H1 (cell line): ENCODE measurements around the gene NCL. TPM values are rescaled to one million over a fixed set of nuclear protein-coding genes. Genes with fewer than 3 reads are reported as not detected.

Experiments used
- ASH2L ChIP-seq: fragments of 200-600, 300-600 bp; sonication (generic); IDR thresholded peaks from one replicate; pipeline ENCODE4 v1.7.1; 2017; ENCODE audit warnings: low read length
- ATF3 ChIP-seq: IDR thresholded peaks from 2 replicates; pipeline ENCODE4 v1.6.1; 2011; ENCODE audit warnings: low read depth, mild to moderate bottlenecking, low read length; ENCODE audit not compliant: insufficient read depth
- CBX5 ChIP-seq: fragments of 300-800, 300-1000 bp; sonication (generic); IDR thresholded peaks from 2 replicates; pipeline ENCODE4 v1.7.1; 2016; ENCODE audit warnings: antibody characterized with exemption, low read length, low read depth
- CREB1 ChIP-seq: IDR thresholded peaks from 2 replicates; pipeline ENCODE4 v1.6.1; 2012; ENCODE audit warnings: inconsistent platforms
- HDAC2 ChIP-seq, 2 experiments: fragments of 300-600 bp in 1 of 2; sonication (generic) in 1 of 2; IDR thresholded peaks; 2 replicates each; pipeline ENCODE4 v1.6.1; 2011 to 2012; ENCODE audit warnings: low read depth in 2 of 2, low read length in 2 of 2, mild to moderate bottlenecking in 2 of 2, moderate library complexity in 2 of 2, borderline replicate concordance in 1 of 2, inconsistent platforms in 1 of 2
- KDM4A ChIP-seq: IDR thresholded peaks from one replicate; pipeline ENCODE4 v1.7.1; 2012; ENCODE audit warnings: low read depth, mild to moderate bottlenecking, moderate library complexity, low read length, inconsistent platforms; ENCODE audit not compliant: severe bottlenecking
- MAX ChIP-seq: IDR thresholded peaks from 2 replicates; pipeline ENCODE4 v1.6.1; 2012; ENCODE audit warnings: inconsistent platforms
- NANOG ChIP-seq: IDR thresholded peaks from 2 replicates; pipeline ENCODE4 v1.6.1; 2011; ENCODE audit warnings: low read length, low read depth, mild to moderate bottlenecking, inconsistent platforms; ENCODE audit not compliant: insufficient read depth, poor library complexity, severe bottlenecking
- POLR2A ChIP-seq, 2 experiments: IDR thresholded peaks; 1 replicate in 1 of 2; 2 replicates in 1 of 2; pipeline ENCODE4 v1.6.1; 2011; ENCODE audit warnings: low read depth in 2 of 2, low read length in 2 of 2, mild to moderate bottlenecking in 2 of 2; ENCODE audit errors: control extremely low read depth in 1 of 2
- RAD21 ChIP-seq, 2 experiments: IDR thresholded peaks in 1 of 2; conservative IDR thresholded peaks in 1 of 2; 2 replicates each; pipeline ENCODE4 v1.6.1; 2011; ENCODE audit warnings: low read depth in 2 of 2, low read length in 2 of 2, improper control_type of control experiment in 1 of 2, inconsistent platforms in 1 of 2, mild to moderate bottlenecking in 1 of 2, moderate library complexity in 1 of 2
- RFX5 ChIP-seq: IDR thresholded peaks from 2 replicates; pipeline ENCODE4 v1.6.1; 2011; ENCODE audit warnings: low read depth, low read length, improper control_type of control experiment, borderline replicate concordance
- SIX5 ChIP-seq: IDR thresholded peaks from 2 replicates; pipeline ENCODE4 v1.6.1; 2011; ENCODE audit warnings: mild to moderate bottlenecking, low read depth, low read length
- SRF ChIP-seq: IDR thresholded peaks from 2 replicates; pipeline ENCODE4 v1.6.1; 2011; ENCODE audit warnings: mild to moderate bottlenecking, low read depth, low read length, moderate library complexity
- polyA plus RNA-seq, 7 experiments: library from polyadenylated mRNA; depleted of rRNA in 3 of 7; stranded (reverse) in 5 of 7; unstranded in 2 of 7; fragments of >200 nt in 5 of 7; fragments of 200-250 nt in 2 of 7; gene quantifications; 1 replicate in 5 of 7; 2 replicates in 1 of 7; 4 replicates in 1 of 7; pipeline versions ENCODE4 v1.2.1 to v1.2.3, GENCODE V29; 2011 to 2013; ENCODE audit warnings: missing spikeins in 2 of 7, mixed read lengths in 2 of 7
- total RNA-seq: library from RNA; stranded (reverse); fragmentation: NEBNext Ultra II Directional; extraction: Animal tissue kit (Norgen Biotek cat#: 25700); gene quantifications from 2 replicates; pipeline ENCODE4 v1.2.1, GENCODE V29; 2021

Gene NCL
- total and polyA plus RNA-seq, 2 of the 8 experiments (the other 6 are each of a cell fraction or from before 2014, with no cell fraction given): 61.2 to 1,478 TPM

GRCh38 chr2:231452799-231453508, 11.3 kb downstream of the NCL start (continued):
- peak; percentile 63 for TF ChIP-seq ASH2L
- no peak for TF ChIP-seq ATF3
- no peak for TF ChIP-seq CREB1
- TF ChIP-seq NANOG: no peak
- no peak for TF ChIP-seq SRF
- TF ChIP-seq RAD21 (IDR thresholded peaks at IDR 0.05 in 1 of 2, conservative IDR thresholded peaks at IDR 0.05 in 1 of 2; ENCODE audit: low read depth in 2 of 2, low read length in 2 of 2): no peak
- TF ChIP-seq KDM4A: no peak
- peak; percentile 52 to 83; a peak in 2 of 3 replicates for TF ChIP-seq POLR2A (IDR thresholded peaks at IDR 0.05; ENCODE audit: control extremely low read depth in 1 of 2, low read depth in 2 of 2, low read length in 2 of 2)
- no peak for TF ChIP-seq MAX
- TF ChIP-seq SIX5: no peak
- no peak for TF ChIP-seq CBX5
- TF ChIP-seq HDAC2 (IDR thresholded peaks at IDR 0.05; ENCODE audit: borderline replicate concordance in 1 of 2, low read depth in 2 of 2, low read length in 2 of 2): no peak
- no peak for TF ChIP-seq RFX5
